ENCODE data around the gene TNPO3.

Gene TNPO3

GRCh38 chr7:128937271-128937646 lies 117.7 kb downstream of the TNPO3 start:
- DNase-seq, result no peak

- no peak for DNase-seq
Observed at GRCh38 chr7:128936798-128937197, 118.1 kb downstream of the TNPO3 start.

GRCh38 chr7:128935342-128935730 lies 119.6 kb downstream of the TNPO3 start:
- no peak for DNase-seq

- DNase-seq, result no peak
Observed at GRCh38 chr7:128934361-128935341, 120.3 kb downstream of the TNPO3 start.

GRCh38 chr7:128933180-128933891 lies 121.6 kb downstream of the TNPO3 start:
- no peak for DNase-seq

GRCh38 chr7:128932862-128933179 lies 122.1 kb downstream of the TNPO3 start:
- DNase-seq, result no peak

GRCh38 chr7:128931965-128932861 lies 122.7 kb downstream of the TNPO3 start:
- DNase-seq, result no peak

GRCh38 chr7:128931190-128931798 lies 123.6 kb downstream of the TNPO3 start:
- DNase-seq, result no peak

- no peak for DNase-seq
Observed at GRCh38 chr7:128928882-128929788, 125.8 kb downstream of the TNPO3 start.

- DNase-seq, result no peak
Observed at GRCh38 chr7:128928159-128928813, 126.6 kb downstream of the TNPO3 start.

GRCh38 chr7:128924707-128925588 lies 130.0 kb downstream of the TNPO3 start:
- no peak for DNase-seq

- DNase-seq, result no peak
Observed at GRCh38 chr7:128923411-128923800, 131.5 kb downstream of the TNPO3 start.

GRCh38 chr7:128922496-128923410 lies 132.2 kb downstream of the TNPO3 start:
- DNase-seq, result no peak

GRCh38 chr7:128921866-128922440 lies 133.0 kb downstream of the TNPO3 start:
- no peak for DNase-seq

GRCh38 chr7:128920913-128921582 lies 133.9 kb downstream of the TNPO3 start:
- DNase-seq, result no peak

GRCh38 chr7:128919881-128920799 lies 134.8 kb downstream of the TNPO3 start:
- DNase-seq, result no peak

GRCh38 chr7:128919241-128919640 lies 135.7 kb downstream of the TNPO3 start:
- DNase-seq, result no peak
